GM12801 (cell line): ENCODE results near the gene SF3A1.

ENCODE experiments used
- TF ChIP-seq, protein P1 (sequence below): IDR thresholded peaks from one replicate; pipeline ENCODE4 v1.5.1; 2011; ENCODE audit warnings: control low read depth; ENCODE audit not compliant: insufficient read length; ENCODE audit errors: extremely low read depth

Gene SF3A1

DNA sequence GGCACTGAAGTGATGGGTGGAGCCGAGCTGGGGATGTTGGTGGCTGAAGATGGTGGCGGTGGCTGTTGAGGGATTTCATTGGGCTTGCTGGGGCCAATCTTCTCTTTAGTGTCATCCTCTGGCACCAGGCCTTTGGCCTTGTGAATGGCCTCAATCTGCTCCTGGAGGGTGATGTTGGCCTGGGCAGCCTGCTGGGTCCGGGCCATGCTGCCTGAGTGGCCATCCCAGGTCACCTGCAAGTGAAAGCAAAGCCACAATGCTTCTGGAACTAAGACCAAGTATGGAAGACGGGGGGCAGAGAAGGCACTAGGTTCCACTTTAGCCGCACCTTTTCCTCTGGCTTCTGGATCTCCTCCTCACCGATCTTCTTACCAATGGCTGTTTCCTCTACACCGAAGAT is 17.9 kb downstream of the SF3A1 start:
- TF ChIP-seq, protein P1, sequence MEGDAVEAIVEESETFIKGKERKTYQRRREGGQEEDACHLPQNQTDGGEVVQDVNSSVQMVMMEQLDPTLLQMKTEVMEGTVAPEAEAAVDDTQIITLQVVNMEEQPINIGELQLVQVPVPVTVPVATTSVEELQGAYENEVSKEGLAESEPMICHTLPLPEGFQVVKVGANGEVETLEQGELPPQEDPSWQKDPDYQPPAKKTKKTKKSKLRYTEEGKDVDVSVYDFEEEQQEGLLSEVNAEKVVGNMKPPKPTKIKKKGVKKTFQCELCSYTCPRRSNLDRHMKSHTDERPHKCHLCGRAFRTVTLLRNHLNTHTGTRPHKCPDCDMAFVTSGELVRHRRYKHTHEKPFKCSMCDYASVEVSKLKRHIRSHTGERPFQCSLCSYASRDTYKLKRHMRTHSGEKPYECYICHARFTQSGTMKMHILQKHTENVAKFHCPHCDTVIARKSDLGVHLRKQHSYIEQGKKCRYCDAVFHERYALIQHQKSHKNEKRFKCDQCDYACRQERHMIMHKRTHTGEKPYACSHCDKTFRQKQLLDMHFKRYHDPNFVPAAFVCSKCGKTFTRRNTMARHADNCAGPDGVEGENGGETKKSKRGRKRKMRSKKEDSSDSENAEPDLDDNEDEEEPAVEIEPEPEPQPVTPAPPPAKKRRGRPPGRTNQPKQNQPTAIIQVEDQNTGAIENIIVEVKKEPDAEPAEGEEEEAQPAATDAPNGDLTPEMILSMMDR: no peak

DNA sequence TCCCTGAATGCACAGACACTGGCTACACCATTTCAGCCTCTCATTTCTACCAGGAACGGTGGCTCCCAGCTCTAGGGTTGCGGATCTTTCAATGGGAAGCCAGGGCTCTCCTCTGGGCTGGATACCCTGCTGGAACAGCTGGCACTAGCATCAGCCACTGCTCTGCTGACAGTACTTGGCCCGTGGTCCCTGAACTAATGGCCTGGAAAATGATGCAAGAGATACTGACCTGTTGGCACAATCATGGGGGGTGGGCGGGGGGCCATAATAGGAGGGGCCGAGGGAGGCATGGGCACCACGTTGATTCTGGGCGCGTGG is 19.3 kb downstream of the SF3A1 start:
- TF ChIP-seq, protein P1: no peak

DNA sequence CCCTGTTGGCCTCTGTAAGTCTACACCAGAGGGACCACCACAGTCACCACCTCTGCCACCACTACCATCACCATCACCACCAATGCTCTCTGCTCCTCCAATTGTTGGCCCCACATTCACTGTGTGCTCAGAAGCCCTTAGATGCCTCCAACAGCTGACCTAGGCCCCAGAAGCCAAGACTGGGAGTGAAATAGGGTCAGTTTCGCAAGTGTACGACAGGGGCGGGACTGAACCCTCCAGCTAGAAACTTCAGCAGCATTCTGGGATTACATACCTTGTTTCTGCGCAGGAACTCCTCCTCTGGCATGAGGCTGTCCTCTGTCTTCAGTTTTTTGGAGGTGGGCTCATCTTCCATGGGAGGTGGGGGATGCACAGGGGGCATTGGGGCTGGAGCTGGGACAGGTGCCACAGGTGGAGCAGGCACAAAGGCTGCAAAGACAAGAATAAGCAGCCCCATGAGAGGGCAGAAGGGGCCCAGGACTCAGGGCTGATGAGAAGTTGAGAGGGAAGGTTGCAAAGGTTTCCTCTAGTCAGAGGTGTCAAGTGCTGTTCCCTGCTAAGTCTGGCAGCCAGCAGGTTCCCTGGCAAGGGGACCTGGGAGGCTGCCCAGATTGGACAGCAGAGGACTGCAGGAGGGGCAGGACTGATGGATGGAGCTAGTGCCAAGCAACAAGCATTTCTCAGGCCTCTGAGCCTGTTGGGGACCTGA is 19.8 kb downstream of the SF3A1 start:
- TF ChIP-seq, protein P1: no peak

DNA sequence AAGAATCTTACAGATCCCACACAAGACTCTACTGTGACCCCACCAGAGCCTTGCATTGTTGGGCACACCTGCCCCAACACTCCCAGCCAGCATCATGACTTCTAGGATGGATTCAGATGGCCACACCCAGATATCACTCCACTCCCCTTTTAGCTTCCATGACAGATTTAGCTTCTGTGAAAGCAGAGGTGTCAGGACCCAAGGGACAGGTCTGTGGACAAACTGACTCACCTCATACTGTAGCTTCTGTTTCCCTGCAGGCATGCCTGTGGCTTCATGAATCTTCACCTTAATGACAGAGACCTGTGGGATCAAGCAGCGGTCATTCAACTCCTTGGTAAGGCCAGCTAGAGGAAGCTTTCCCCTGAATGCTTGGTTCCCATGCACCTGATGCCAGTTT is 21.5 kb downstream of the SF3A1 start:
- TF ChIP-seq, protein P1: no peak

DNA sequence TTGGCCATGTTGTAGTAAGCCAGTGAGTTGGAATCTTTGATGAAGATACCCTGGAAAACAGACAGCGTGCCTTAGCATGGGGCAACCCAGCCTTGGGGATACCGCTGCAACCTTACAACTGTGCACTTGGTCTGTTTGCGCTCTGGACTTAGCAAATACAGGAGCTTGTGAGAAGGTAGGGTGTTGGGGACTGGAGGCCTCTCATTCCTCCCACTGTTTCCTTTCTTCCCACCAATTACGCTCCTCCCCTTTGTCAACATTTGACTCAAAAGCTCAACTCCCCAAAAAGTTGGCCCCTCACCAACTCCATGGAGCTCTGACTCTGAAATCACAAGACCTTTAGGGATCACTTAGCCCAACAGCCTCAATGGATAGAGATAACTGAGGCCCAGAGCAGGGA is 22.0 kb downstream of the SF3A1 start:
- TF ChIP-seq, protein P1: no peak

DNA sequence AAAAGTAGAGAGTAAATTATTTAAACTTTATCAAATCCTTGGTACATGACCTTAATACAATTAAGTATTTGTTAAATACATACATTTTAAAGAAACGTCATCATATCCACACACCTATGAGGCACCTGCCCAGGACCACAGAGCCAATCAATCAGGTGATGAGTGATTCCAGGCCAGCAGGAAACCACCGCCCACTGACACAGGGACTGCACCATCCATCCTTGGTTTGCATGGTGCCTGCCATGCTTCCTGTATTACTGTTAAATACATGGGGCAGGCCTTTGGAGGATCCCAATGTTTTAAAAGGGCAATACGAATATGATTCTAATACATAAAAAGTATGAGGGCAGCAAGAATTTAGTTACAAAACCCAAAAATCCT is 23.0 kb downstream of the SF3A1 start:
- TF ChIP-seq, protein P1: no peak

DNA sequence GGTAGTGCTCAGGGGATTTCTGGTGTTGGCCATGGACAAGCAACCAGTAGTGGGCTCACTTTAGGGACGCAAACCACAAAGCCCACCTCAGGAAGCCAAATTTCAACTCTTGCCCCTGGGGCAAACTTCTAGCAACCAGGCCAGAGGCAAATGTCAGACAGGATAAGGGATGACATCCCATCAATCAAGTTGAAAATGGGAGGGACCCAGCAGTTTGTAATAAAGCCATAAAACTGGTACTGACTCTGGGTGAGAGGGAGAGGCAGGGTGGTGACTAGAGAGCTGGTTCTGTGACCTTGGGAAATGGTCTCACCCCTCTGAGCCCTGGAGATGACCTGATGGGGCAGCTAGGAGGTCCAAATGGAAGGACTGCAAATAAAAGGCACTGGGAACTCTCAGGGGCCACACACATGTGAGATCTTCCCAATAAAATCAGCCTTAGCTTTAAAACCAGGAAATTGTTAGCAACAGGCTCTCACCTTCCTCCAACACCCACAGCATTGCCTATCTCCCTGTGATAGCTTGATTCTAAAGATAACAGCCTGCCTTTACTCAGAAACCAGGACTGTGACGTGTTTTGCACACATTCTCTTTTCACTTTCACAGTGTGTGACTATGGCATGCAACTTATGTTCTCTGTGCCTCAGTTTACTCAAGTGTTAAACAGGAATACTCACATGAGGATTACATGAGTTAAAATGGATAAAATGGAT is 23.5 kb downstream of the SF3A1 start:
- TF ChIP-seq, protein P1: no peak
